IMR-90 (cell line): ENCODE data around the gene VPS13C. TPM values are rescaled to one million over a fixed set of nuclear protein-coding genes. Genes with fewer than 3 reads are reported as not detected.

Experiments used
- ATAC-seq: fragments of 200-7000 bp; cut with Tn5 transposase; 2 replicates; pipeline ENCODE4 v1.9.1; 2020; ENCODE audit warnings: low read depth, mild to moderate bottlenecking, moderate library complexity
- BruUV-seq: library from RNA; stranded (reverse); fragments of 400-500 nt; replicated peaks from 2 replicates; lab custom pipeline; 2021; lab: Mats Ljungman, UMichigan
- CTCF ChIA-PET: fragments of 300-600 bp; formaldehyde crosslinking; extraction: SDS; loops from one replicate; lab custom pipeline; 2021; ENCODE audit warnings: antibody characterized with exemption; lab: Yijun Ruan, JAX
- POLR2A ChIA-PET: fragments of 300-600 bp; sonication (Branson Sonifier 250); formaldehyde crosslinking; loops from one replicate; lab custom pipeline; 2022; ENCODE audit warnings: antibody characterized with exemption; ENCODE audit not compliant: unreplicated experiment; lab: Charles Lee
- DNase-seq: peaks from one replicate; pipeline ENCODE4 v3.0.0; 2013
- H2AFZ ChIP-seq: replicated peaks from 2 replicates; pipeline ENCODE3; 2013; ENCODE audit warnings: low read length, mild to moderate bottlenecking; ENCODE audit not compliant: poor library complexity
- H2AK5ac ChIP-seq: 2 replicates; pipeline ENCODE4 v1.6.1; 2013; ENCODE audit warnings: low read depth, low read length, inconsistent platforms
- H2AK9ac ChIP-seq: replicated peaks from 2 replicates; pipeline ENCODE3; 2013; ENCODE audit warnings: mild to moderate bottlenecking, low read depth, low read length, moderate library complexity; ENCODE audit not compliant: poor library complexity
- H2BK120ac ChIP-seq: 2 replicates; pipeline ENCODE4 v1.6.1; 2013; ENCODE audit warnings: low read depth, low read length, inconsistent platforms
- H2BK15ac ChIP-seq: 3 replicates; pipeline ENCODE4 v1.6.1; 2013; ENCODE audit warnings: low read depth, low read length, inconsistent platforms
- H2BK20ac ChIP-seq: 2 replicates; pipeline ENCODE4 v1.6.1; 2013; ENCODE audit warnings: low read depth, mild to moderate bottlenecking, inconsistent platforms, low read length, moderate library complexity
- H2BK5ac ChIP-seq: 2 replicates; pipeline ENCODE4 v1.6.1; 2013; ENCODE audit warnings: mild to moderate bottlenecking, low read depth, low read length, inconsistent platforms; ENCODE audit not compliant: poor library complexity, severe bottlenecking
- H3K14ac ChIP-seq: replicated peaks from 2 replicates; pipeline ENCODE4 v1.6.1; 2013; ENCODE audit warnings: low read depth, low read length, inconsistent platforms
- H3K18ac ChIP-seq: 2 replicates; pipeline ENCODE4 v1.6.1; 2013; ENCODE audit warnings: low read depth, low read length, control low read depth
- H3K23ac ChIP-seq: 2 replicates; pipeline ENCODE4 v1.6.1; 2013; ENCODE audit warnings: low read depth, low read length, inconsistent platforms
- H3K27ac ChIP-seq: 2 replicates; pipeline ENCODE4 v1.5.1; 2013; ENCODE audit warnings: mild to moderate bottlenecking, control low read depth, low read length; ENCODE audit not compliant: insufficient read depth
- H3K27me3 ChIP-seq: 2 replicates; pipeline ENCODE4 v1.6.1; 2013; ENCODE audit warnings: low read length; ENCODE audit not compliant: control insufficient read depth, insufficient read depth
- H3K36me3 ChIP-seq: 2 replicates; pipeline ENCODE4 v1.6.1; 2013; ENCODE audit warnings: low read length, mixed read lengths; ENCODE audit not compliant: control insufficient read depth, insufficient read depth
- H3K4ac ChIP-seq: 2 replicates; pipeline ENCODE4 v1.6.1; 2013; ENCODE audit warnings: low read depth, low read length, inconsistent platforms
- H3K4me1 ChIP-seq: 2 replicates; pipeline ENCODE4 v1.6.1; 2013; ENCODE audit warnings: low read length, mixed read lengths; ENCODE audit not compliant: control insufficient read depth, insufficient read depth
- H3K4me2 ChIP-seq: 2 replicates; pipeline ENCODE4 v1.6.1; 2013; ENCODE audit warnings: low read depth, mild to moderate bottlenecking, control low read depth, low read length, moderate library complexity
- H3K4me3 ChIP-seq: 2 replicates; pipeline ENCODE4 v1.5.1; 2013; ENCODE audit warnings: low read depth, mild to moderate bottlenecking, control low read depth, low read length, moderate library complexity; ENCODE audit not compliant: insufficient read depth
- H3K56ac ChIP-seq: 2 replicates; pipeline ENCODE4 v1.6.1; 2013; ENCODE audit warnings: low read length, inconsistent platforms; ENCODE audit not compliant: insufficient read depth; ENCODE audit errors: extremely low read depth
- H3K79me1 ChIP-seq, 2 experiments: 2 replicates each; pipeline ENCODE4 v1.6.1; 2013; ENCODE audit warnings: low read length in 2 of 2, inconsistent platforms in 1 of 2, low read depth in 1 of 2
- H3K9ac ChIP-seq: 2 replicates; pipeline ENCODE4 v1.6.1; 2013; ENCODE audit warnings: low read depth, low read length, control low read depth
- H3K9me1 ChIP-seq: 2 replicates; pipeline ENCODE4 v1.6.1; 2013; ENCODE audit warnings: low read length, inconsistent platforms; ENCODE audit not compliant: insufficient read depth
- H3K9me3 ChIP-seq: 2 replicates; pipeline ENCODE4 v1.6.1; 2013; ENCODE audit warnings: low read length; ENCODE audit not compliant: control insufficient read depth, insufficient read depth
- H4K20me1 ChIP-seq: 2 replicates; pipeline ENCODE4 v1.6.1; 2013; ENCODE audit warnings: low read length, inconsistent platforms; ENCODE audit not compliant: insufficient read depth
- H4K5ac ChIP-seq: 2 replicates; pipeline ENCODE4 v1.6.1; 2013; ENCODE audit warnings: mild to moderate bottlenecking, low read depth, low read length, control low read depth
- H4K8ac ChIP-seq, 2 experiments: 2 replicates each; pipeline ENCODE4 v1.6.1; 2013; ENCODE audit warnings: low read depth in 2 of 2, low read length in 2 of 2, control low read depth in 1 of 2, inconsistent platforms in 1 of 2
- H4K91ac ChIP-seq: 2 replicates; pipeline ENCODE4 v1.6.1; 2013; ENCODE audit warnings: low read depth, low read length, inconsistent platforms; ENCODE audit not compliant: insufficient read depth
- CEBPB ChIP-seq: IDR thresholded peaks from 2 replicates; pipeline ENCODE4 v1.6.1; 2012; ENCODE audit warnings: low read depth, low read length, improper control_type of control experiment
- RFX5 ChIP-seq: IDR thresholded peaks from 2 replicates; pipeline ENCODE4 v1.8.0; 2012; ENCODE audit warnings: low read depth, mild to moderate bottlenecking, low read length, moderate library complexity
- WGBS, 2 experiments: methylation state at CpG; one replicate each; pipeline versions ENCODE4 v1.1.5 to v1.1.7; 2013; ENCODE audit warnings: missing lambda C conversion rate in 2 of 2; ENCODE audit not compliant: insufficient read length in 1 of 2; ENCODE audit errors: extremely low coverage in 2 of 2; 5-methylcytosine and 5-hydroxymethylcytosine counted together
- dilution Hi-C: fragments of 300-500 bp; cut with HindIII; formaldehyde crosslinking; loops from one replicate; pipeline ENCODE4 v1.14.3; 2018; ENCODE audit warnings: low sequenced_read_pairs; ENCODE audit not compliant: unreplicated experiment
- in situ Hi-C: fragments of 300-500 bp; cut with MboI; formaldehyde crosslinking; loops from 3 replicates; pipeline ENCODE4 v1.14.3; 2019; ENCODE audit warnings: low sequenced_read_pairs, inconsistent platforms, mixed read lengths
- intact Hi-C: fragments of 100-400 bp; cut with micrococcal nuclease; formaldehyde crosslinking; loops from 2 replicates; pipeline ENCODE4 v1.10.0; 2022
- polyA plus RNA-seq, 3 experiments: library from polyadenylated mRNA; depleted of rRNA; stranded (reverse); fragments of >200 nt; gene quantifications; 2 replicates each; pipeline ENCODE4 v1.2.3, GENCODE V29; 2012; ENCODE audit warnings: low replicate concordance in 1 of 3
- total RNA-seq: library from RNA; depleted of rRNA; stranded (reverse); fragments of >200 nt; gene quantifications from 2 replicates; pipeline ENCODE4 v1.2.3, GENCODE V29; 2012

Gene VPS13C
- total and polyA plus RNA-seq, 2 of the 4 experiments (the other 2 are of a cell fraction) = 8.1 to 32.8 TPM

DNA sequence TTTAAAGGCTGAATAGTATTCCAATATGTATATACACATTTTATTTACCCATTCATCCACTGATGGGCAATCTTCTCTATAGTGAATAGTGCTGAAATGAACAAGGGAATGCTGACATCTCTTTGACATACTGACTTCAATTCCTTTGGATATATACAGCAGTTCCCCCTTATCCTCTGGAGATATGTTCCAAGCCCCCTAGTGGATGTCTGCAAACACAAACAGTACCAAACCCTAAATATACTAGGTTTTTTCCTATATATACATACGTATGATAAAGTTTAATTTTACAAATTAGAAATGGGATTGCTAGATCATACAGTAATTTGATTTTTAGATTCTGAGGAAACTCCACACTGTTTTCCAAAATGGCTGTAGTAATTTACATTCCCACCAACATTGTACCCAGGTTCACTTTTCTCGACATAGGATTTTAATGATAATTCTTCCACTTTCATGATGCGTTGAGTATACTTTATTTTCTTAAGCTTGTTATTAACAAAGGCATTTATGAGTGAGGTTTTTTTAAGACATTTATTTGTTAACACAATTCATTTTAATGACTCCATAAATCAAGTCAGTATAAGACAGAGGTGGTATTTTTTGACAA, 38.2 kb downstream of the VPS13C start:
- no peak overlapping the region for H3K4me3 ChIP-seq
- H3K9me3 ChIP-seq = no peaks in the 10 kb centered on the region
- no peak overlapping the region for H3K4ac ChIP-seq
- H2BK5ac ChIP-seq = no peak overlapping the region
- ChIA-PET CTCF (no interaction called here), POLR2A (no interaction called here)
- no peak overlapping the region for H2AK5ac ChIP-seq
- H3K79me1 ChIP-seq = no peaks in the 10 kb centered on the region
- no peak overlapping the region for H3K27ac ChIP-seq
- dilution Hi-C loops = no loop called here
- no peak overlapping the region for H2BK120ac ChIP-seq
- peaks cover 4% of the 10 kb centered on the region; the same call in 1 of the 2 replicates for H3K36me3 ChIP-seq
- no peak overlapping the region for H2AK9ac ChIP-seq
- intact Hi-C loops = no loop called here
- no peak overlapping the region for H3K9ac ChIP-seq
- no peak overlapping the region for H2BK20ac ChIP-seq
- no peak overlapping the region for H4K91ac ChIP-seq
- in situ Hi-C loops = no loop called here
- no peak overlapping the region for H2BK15ac ChIP-seq
- no peak overlapping the region for H3K14ac ChIP-seq
- TF ChIP-seq CEBPB (no peak), RFX5 (no peak)
- H4K20me1 ChIP-seq = no peaks in the 10 kb centered on the region
- H2AFZ ChIP-seq = no peak overlapping the region
- DNase-seq (no peak), ATAC-seq (no peak)
- no peak overlapping the region for H3K18ac ChIP-seq
- H3K27me3 ChIP-seq = no peaks in the 10 kb centered on the region
- no TSS peak for BruUV-seq
- no peak overlapping the region for H3K56ac ChIP-seq
- H4K8ac ChIP-seq = no peak overlapping the region
- H3K9me1 ChIP-seq = no peaks in the 10 kb centered on the region
- no CpG with 5 or more reads among the region's 3 CpGs for WGBS, 2 experiments
- H3K4me2 ChIP-seq = no peak overlapping the region
- no peaks in the 10 kb centered on the region for H3K4me1 ChIP-seq
- no peak overlapping the region for H4K5ac ChIP-seq
- H3K23ac ChIP-seq = no peak overlapping the region
